Inflammatory macrophage treated with lipopolysaccharide for 1 hour (primary cell): ENCODE measurements around the gene APOO.

ENCODE experiments used
- DNase-seq, 2 donors: peaks; one replicate each; pipeline ENCODE4 v3.0.0-alpha.2; 2020 to 2022

APOO gene

DNA sequence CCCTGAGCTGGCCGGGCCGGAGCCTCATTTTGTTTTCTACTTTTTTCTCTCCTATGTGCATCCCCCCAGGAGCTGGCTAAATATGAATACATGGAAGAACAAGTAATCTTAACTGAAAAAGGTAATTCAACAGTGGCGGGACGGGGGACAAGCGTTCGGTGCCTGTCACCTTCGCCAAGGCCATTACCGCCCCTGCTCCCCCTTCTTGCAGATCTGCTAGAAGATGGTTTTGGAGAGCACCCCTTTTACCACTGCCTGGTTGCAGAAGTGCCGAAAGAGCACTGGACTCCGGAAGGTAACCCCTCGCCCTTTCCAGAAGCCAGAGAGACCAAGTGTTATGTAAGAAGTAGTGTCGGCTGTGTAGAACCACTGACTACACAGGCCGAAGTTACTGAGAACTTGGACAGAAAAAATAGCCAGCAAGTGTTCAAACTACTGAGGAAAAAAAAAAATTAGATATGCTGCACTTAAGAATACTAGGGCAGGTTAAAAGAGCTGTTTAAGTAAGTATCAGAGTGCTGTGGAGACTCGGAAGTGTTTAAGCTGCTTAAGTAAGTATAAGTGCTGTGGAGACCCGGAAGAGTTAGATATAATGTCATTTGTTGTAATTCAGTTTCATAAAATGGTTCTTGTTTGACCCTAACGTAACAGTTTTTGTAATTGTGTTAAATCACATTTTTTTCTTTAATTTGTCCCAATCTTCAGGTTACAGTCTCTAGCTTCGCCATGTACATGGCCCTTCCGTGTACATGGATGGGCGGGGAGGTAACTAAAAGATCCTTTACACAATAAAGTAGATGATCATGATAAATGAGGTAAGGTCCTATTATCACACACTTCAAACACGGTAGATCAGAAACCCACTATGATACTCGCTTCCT lies 123.9 kb downstream of the APOO start:
- DNase-seq, result no peak
